ENCODE data around the gene TMEM144.

- TF ChIP-seq YY1 (IDR thresholded peaks at IDR 0.05; ENCODE audit: insufficient read depth, insufficient read length), result no peak
- no peak for TF ChIP-seq ZNF274 (IDR thresholded peaks at IDR 0.05; ENCODE audit: low read depth, low read length)
- TF ChIP-seq SUZ12 (IDR thresholded peaks at IDR 0.05; ENCODE audit: extremely low read depth, insufficient read depth, insufficient read length), result no peak
These were observed 45.5 kb upstream of the TMEM144 start for GRCh38 chr4:158164768-158165213.

Measured in NT2/D1 (cell line).